ENCODE results near the gene GPR61.

GPR61 gene

DNA sequence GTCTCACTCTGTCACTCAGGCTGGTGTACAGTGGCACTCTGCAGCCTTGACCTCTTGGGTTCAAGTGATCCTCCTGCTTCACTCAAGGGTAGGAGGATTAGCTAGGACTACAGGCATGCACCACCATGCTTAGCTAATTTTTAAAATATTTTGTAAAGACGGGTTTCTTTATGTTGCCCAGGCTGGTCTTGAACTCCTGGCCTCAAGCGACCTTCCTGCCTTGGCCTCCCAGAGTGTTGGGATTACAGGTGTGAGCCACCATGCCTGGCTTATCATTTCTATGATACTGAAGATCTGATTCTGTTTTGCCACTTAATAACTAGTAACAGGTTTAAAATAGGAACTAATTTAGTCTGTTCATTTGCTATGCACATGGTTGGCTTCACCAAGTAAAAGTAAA lies 42.3 kb downstream of the GPR61 start:
- peaks cover 13 to 73% (median 42%) of the 10 kb centered on the region in 4 experiments for H3K36me3 ChIP-seq (ENCODE audit: control insufficient read depth in 4 of 4, insufficient read depth in 4 of 4, low read length in 3 of 4)
- H3K27me3 ChIP-seq (replicated peaks in 2 of 5; ENCODE audit: control insufficient read depth in 4 of 5, insufficient read depth in 5 of 5, low read length in 4 of 5): no peaks in the 10 kb centered on the region
- ChIA-PET CTCF (no interaction called here), POLR2A (no interaction called here)
- no peak overlapping the region for H3K4me3 ChIP-seq (ENCODE audit: control insufficient read depth in 1 of 7, extremely low read depth in 1 of 7, insufficient read depth in 4 of 7, low read depth in 2 of 7, low read length in 6 of 7)
- H3K27ac ChIP-seq (ENCODE audit: insufficient read depth in 1 of 2, low read depth in 1 of 2, low read length in 2 of 2, poor library complexity in 1 of 2, severe bottlenecking in 2 of 2): no peak overlapping the region
- 100% methylated on average over 2 of the region's 2 CpGs for WGBS (ENCODE audit: insufficient coverage)
- H3K4me1 ChIP-seq (ENCODE audit: control extremely low read depth in 1 of 4, control insufficient read depth in 4 of 4, insufficient read depth in 4 of 4, low read length in 3 of 4): no peaks in the 10 kb centered on the region
- DNase-seq: no peak
- no peaks in the 10 kb centered on the region for H3K9me3 ChIP-seq (ENCODE audit: control extremely low read depth in 1 of 5, control insufficient read depth in 4 of 5, insufficient read depth in 2 of 5, low read depth in 1 of 5, low read length in 4 of 5)

GRCh38 chr1:109584766-109585165 lies 45.1 kb downstream of the GPR61 start:
- DNase-seq: no peak
- ChIA-PET POLR2A (no interaction called here), CTCF (no interaction called here)
- H3K27ac ChIP-seq (ENCODE audit: insufficient read depth in 1 of 2, low read depth in 1 of 2, low read length in 2 of 2, poor library complexity in 1 of 2, severe bottlenecking in 2 of 2): no peak overlapping the region
- H3K4me1 ChIP-seq (ENCODE audit: control extremely low read depth in 1 of 4, control insufficient read depth in 4 of 4, insufficient read depth in 4 of 4, low read length in 3 of 4): no peaks in the 10 kb centered on the region
- peaks cover 14 to 83% (median 43%) of the 10 kb centered on the region in 4 experiments for H3K36me3 ChIP-seq (ENCODE audit: control insufficient read depth in 4 of 4, insufficient read depth in 4 of 4, low read length in 3 of 4)
- no peak overlapping the region for H3K4me3 ChIP-seq (ENCODE audit: control insufficient read depth in 1 of 7, extremely low read depth in 1 of 7, insufficient read depth in 4 of 7, low read depth in 2 of 7, low read length in 6 of 7)
- H3K27me3 ChIP-seq (replicated peaks in 2 of 5; ENCODE audit: control insufficient read depth in 4 of 5, insufficient read depth in 5 of 5, low read length in 4 of 5): no peaks in the 10 kb centered on the region
- 100% methylated on average over 1 of the region's 1 CpG for WGBS (ENCODE audit: insufficient coverage)
- H3K9me3 ChIP-seq (ENCODE audit: control extremely low read depth in 1 of 5, control insufficient read depth in 4 of 5, insufficient read depth in 2 of 5, low read depth in 1 of 5, low read length in 4 of 5): no peaks in the 10 kb centered on the region

GRCh38 chr1:109586055-109586454 lies 46.4 kb downstream of the GPR61 start:
- peaks cover 16 to 79% (median 45%) of the 10 kb centered on the region in 4 experiments for H3K36me3 ChIP-seq (ENCODE audit: control insufficient read depth in 4 of 4, insufficient read depth in 4 of 4, low read length in 3 of 4)
- no peak for DNase-seq
- no peak overlapping the region for H3K27ac ChIP-seq (ENCODE audit: insufficient read depth in 1 of 2, low read depth in 1 of 2, low read length in 2 of 2, poor library complexity in 1 of 2, severe bottlenecking in 2 of 2)
- no peaks in the 10 kb centered on the region for H3K4me1 ChIP-seq (ENCODE audit: control extremely low read depth in 1 of 4, control insufficient read depth in 4 of 4, insufficient read depth in 4 of 4, low read length in 3 of 4)
- no peaks in the 10 kb centered on the region for H3K27me3 ChIP-seq (replicated peaks in 2 of 5; ENCODE audit: control insufficient read depth in 4 of 5, insufficient read depth in 5 of 5, low read length in 4 of 5)
- H3K9me3 ChIP-seq (ENCODE audit: control extremely low read depth in 1 of 5, control insufficient read depth in 4 of 5, insufficient read depth in 2 of 5, low read depth in 1 of 5, low read length in 4 of 5): no peaks in the 10 kb centered on the region
- no CpG with 5 or more reads among the region's 3 CpGs for WGBS (ENCODE audit: insufficient coverage)
- no peak overlapping the region for H3K4me3 ChIP-seq (ENCODE audit: control insufficient read depth in 1 of 7, extremely low read depth in 1 of 7, insufficient read depth in 4 of 7, low read depth in 2 of 7, low read length in 6 of 7)
- ChIA-PET CTCF (interaction anchor here (2.4 kb wide), 1 partner anchor 40 kb away, joined by 5 read pairs; no protein-coding TSS in a partner anchor), POLR2A (no interaction called here)

GRCh38 chr1:109589177-109589576 lies 49.5 kb downstream of the GPR61 start:
- ChIA-PET POLR2A (no interaction called here), CTCF (no interaction called here)
- no peak for DNase-seq
- Histone ChIP-seq H3K4me1 (ENCODE audit: control extremely low read depth in 1 of 4, control insufficient read depth in 4 of 4, insufficient read depth in 4 of 4, low read length in 3 of 4) (no peaks in the 10 kb centered on the region), H3K9me3 (ENCODE audit: control extremely low read depth in 1 of 5, control insufficient read depth in 4 of 5, insufficient read depth in 2 of 5, low read depth in 1 of 5, low read length in 4 of 5) (no peaks in the 10 kb centered on the region), H3K27ac (ENCODE audit: insufficient read depth in 1 of 2, low read depth in 1 of 2, low read length in 2 of 2, poor library complexity in 1 of 2, severe bottlenecking in 2 of 2) (no peak overlapping the region), H3K36me3 (ENCODE audit: control insufficient read depth in 4 of 4, insufficient read depth in 4 of 4, low read length in 3 of 4) (peaks cover 20 to 82% (median 54%) of the 10 kb centered on the region in 4 experiments), H3K27me3 (replicated peaks in 2 of 5; ENCODE audit: control insufficient read depth in 4 of 5, insufficient read depth in 5 of 5, low read length in 4 of 5) (no peaks in the 10 kb centered on the region), H3K4me3 (ENCODE audit: control insufficient read depth in 1 of 7, extremely low read depth in 1 of 7, insufficient read depth in 4 of 7, low read depth in 2 of 7, low read length in 6 of 7) (no peak overlapping the region)
- 100% methylated on average over 3 of the region's 3 CpGs for WGBS (ENCODE audit: insufficient coverage)

GRCh38 chr1:109589679-109590078 lies 50.0 kb downstream of the GPR61 start:
- H3K9me3 ChIP-seq (ENCODE audit: control extremely low read depth in 1 of 5, control insufficient read depth in 4 of 5, insufficient read depth in 2 of 5, low read depth in 1 of 5, low read length in 4 of 5): no peaks in the 10 kb centered on the region
- DNase-seq: no peak
- no peak overlapping the region for H3K27ac ChIP-seq (ENCODE audit: insufficient read depth in 1 of 2, low read depth in 1 of 2, low read length in 2 of 2, poor library complexity in 1 of 2, severe bottlenecking in 2 of 2)
- H3K27me3 ChIP-seq (replicated peaks in 2 of 5; ENCODE audit: control insufficient read depth in 4 of 5, insufficient read depth in 5 of 5, low read length in 4 of 5): no peaks in the 10 kb centered on the region
- ChIA-PET POLR2A (no interaction called here), CTCF (interaction anchor here (0.8 to 2.0 kb wide), 3 partner anchors 10 to 44 kb away, joined by 4 to 5 read pairs (median 4); no protein-coding TSS in a partner anchor)
- no peaks in the 10 kb centered on the region for H3K4me1 ChIP-seq (ENCODE audit: control extremely low read depth in 1 of 4, control insufficient read depth in 4 of 4, insufficient read depth in 4 of 4, low read length in 3 of 4)
- H3K4me3 ChIP-seq (ENCODE audit: control insufficient read depth in 1 of 7, extremely low read depth in 1 of 7, insufficient read depth in 4 of 7, low read depth in 2 of 7, low read length in 6 of 7): no peak overlapping the region
- H3K36me3 ChIP-seq (ENCODE audit: control insufficient read depth in 4 of 4, insufficient read depth in 4 of 4, low read length in 3 of 4): peaks cover 20 to 78% (median 54%) of the 10 kb centered on the region in 4 experiments

GRCh38 chr1:109592916-109593315 lies 53.2 kb downstream of the GPR61 start:
- no peak for DNase-seq
- H3K9me3 ChIP-seq (ENCODE audit: control extremely low read depth in 1 of 5, control insufficient read depth in 4 of 5, insufficient read depth in 2 of 5, low read depth in 1 of 5, low read length in 4 of 5): no peaks in the 10 kb centered on the region
- CTCF ChIA-PET: interaction anchor here (1.1 to 2.7 kb wide), 4 partner anchors 35 to 48 kb away, joined by 3 to 8 read pairs (median 6); no protein-coding TSS in a partner anchor
- H3K27me3 ChIP-seq (replicated peaks in 2 of 5; ENCODE audit: control insufficient read depth in 4 of 5, insufficient read depth in 5 of 5, low read length in 4 of 5): no peaks in the 10 kb centered on the region
- no peak overlapping the region for H3K4me3 ChIP-seq (ENCODE audit: control insufficient read depth in 1 of 7, extremely low read depth in 1 of 7, insufficient read depth in 4 of 7, low read depth in 2 of 7, low read length in 6 of 7)
- H3K36me3 ChIP-seq (ENCODE audit: control insufficient read depth in 4 of 4, insufficient read depth in 4 of 4, low read length in 3 of 4): peaks cover 13 to 65% (median 43%) of the 10 kb centered on the region in 4 experiments
- POLR2A ChIA-PET: no interaction called here
- no peaks in the 10 kb centered on the region for H3K4me1 ChIP-seq (ENCODE audit: control extremely low read depth in 1 of 4, control insufficient read depth in 4 of 4, insufficient read depth in 4 of 4, low read length in 3 of 4)
- no peak overlapping the region for H3K27ac ChIP-seq (ENCODE audit: insufficient read depth in 1 of 2, low read depth in 1 of 2, low read length in 2 of 2, poor library complexity in 1 of 2, severe bottlenecking in 2 of 2)

- Histone ChIP-seq H3K9me3 (ENCODE audit: control extremely low read depth in 1 of 5, control insufficient read depth in 4 of 5, insufficient read depth in 2 of 5, low read depth in 1 of 5, low read length in 4 of 5) (no peaks in the 10 kb centered on the region), H3K36me3 (ENCODE audit: control insufficient read depth in 4 of 4, insufficient read depth in 4 of 4, low read length in 3 of 4) (peaks cover 11 to 43% (median 33%) of the 10 kb centered on the region in 4 experiments), H3K27me3 (replicated peaks in 2 of 5; ENCODE audit: control insufficient read depth in 4 of 5, insufficient read depth in 5 of 5, low read length in 4 of 5) (no peaks in the 10 kb centered on the region), H3K27ac (ENCODE audit: insufficient read depth in 1 of 2, low read depth in 1 of 2, low read length in 2 of 2, poor library complexity in 1 of 2, severe bottlenecking in 2 of 2) (no peak overlapping the region), H3K4me3 (ENCODE audit: control insufficient read depth in 1 of 7, extremely low read depth in 1 of 7, insufficient read depth in 4 of 7, low read depth in 2 of 7, low read length in 6 of 7) (no peak overlapping the region), H3K4me1 (ENCODE audit: control extremely low read depth in 1 of 4, control insufficient read depth in 4 of 4, insufficient read depth in 4 of 4, low read length in 3 of 4) (no peaks in the 10 kb centered on the region)
- no peak for DNase-seq
- POLR2A ChIA-PET: interaction anchor here (0.6 kb wide), 1 partner anchor 103 kb away, joined by 3 read pairs; no protein-coding TSS in a partner anchor
- WGBS (ENCODE audit: insufficient coverage): no CpG with 5 or more reads among the region's 2 CpGs
- CTCF ChIA-PET: interaction anchor here (0.8 to 9.7 kb wide), 7 partner anchors 13 to 178 kb away, joined by 3 to 78 read pairs (median 3); no protein-coding TSS in a partner anchor
Observed at GRCh38 chr1:109595531-109595930, 55.9 kb downstream of the GPR61 start.
